Effector memory CD4-positive, alpha-beta T cell (primary cell): ENCODE data around the gene GRAMD1B.

ENCODE experiments used
- DNase-seq, 3 donors: peaks; one replicate each; pipeline ENCODE4 v3.0.0-alpha.2; 2020
- H3K27ac ChIP-seq: 2 replicates; pipeline ENCODE4 v1.7.0; 2013; ENCODE audit warnings: mild to moderate bottlenecking, low read length, moderate library complexity; ENCODE audit not compliant: insufficient read depth, poor library complexity, severe bottlenecking
- H3K27me3 ChIP-seq: replicated peaks from 2 replicates; pipeline ENCODE4 v1.7.0; 2013; ENCODE audit warnings: mild to moderate bottlenecking, low read length; ENCODE audit not compliant: insufficient read depth, control insufficient read depth, poor library complexity, severe bottlenecking
- H3K36me3 ChIP-seq: 2 replicates; pipeline ENCODE4 v1.7.0; 2013; ENCODE audit warnings: mild to moderate bottlenecking, low read length, moderate library complexity; ENCODE audit not compliant: control insufficient read depth, insufficient read depth
- H3K4me1 ChIP-seq: 2 replicates; pipeline ENCODE4 v1.7.0; 2013; ENCODE audit warnings: low read length, mild to moderate bottlenecking; ENCODE audit not compliant: control insufficient read depth, insufficient read depth, poor library complexity, severe bottlenecking
- H3K4me3 ChIP-seq: 2 replicates; pipeline ENCODE4 v1.7.0; 2013; ENCODE audit warnings: low read length, low read depth, mild to moderate bottlenecking; ENCODE audit not compliant: insufficient read depth, poor library complexity, severe bottlenecking
- H3K9me3 ChIP-seq: 2 replicates; pipeline ENCODE4 v1.7.0; 2013; ENCODE audit warnings: mild to moderate bottlenecking, low read length, moderate library complexity; ENCODE audit not compliant: control insufficient read depth

GRAMD1B gene

DNA sequence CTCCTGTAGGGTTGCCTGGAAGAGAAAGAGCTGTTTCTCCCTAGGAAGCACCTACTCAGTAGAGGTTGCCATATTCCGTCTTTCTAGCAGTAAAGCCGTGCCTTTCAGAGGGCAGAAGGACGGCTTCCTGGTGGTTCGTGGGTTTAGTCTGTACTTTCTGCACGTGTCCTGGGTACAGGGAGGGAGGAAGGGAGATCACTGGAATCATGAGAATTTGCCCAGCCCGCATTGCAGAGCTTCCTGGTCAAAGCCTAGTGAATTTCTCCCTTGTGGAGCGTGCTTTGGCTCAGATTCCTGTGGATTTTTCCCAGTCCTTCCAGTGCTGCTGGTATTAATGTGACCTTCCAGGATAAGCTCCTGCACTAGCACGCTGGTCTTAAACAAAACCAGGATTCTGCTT is 44.9 kb downstream of the GRAMD1B start:
- Histone ChIP-seq H3K27me3 (no peaks in the 10 kb centered on the region), H3K36me3 (no peaks in the 10 kb centered on the region), H3K27ac (no peak overlapping the region), H3K9me3 (no peaks in the 10 kb centered on the region), H3K4me3 (no peak overlapping the region), H3K4me1 (no peaks in the 10 kb centered on the region)
- no peak for DNase-seq

DNA sequence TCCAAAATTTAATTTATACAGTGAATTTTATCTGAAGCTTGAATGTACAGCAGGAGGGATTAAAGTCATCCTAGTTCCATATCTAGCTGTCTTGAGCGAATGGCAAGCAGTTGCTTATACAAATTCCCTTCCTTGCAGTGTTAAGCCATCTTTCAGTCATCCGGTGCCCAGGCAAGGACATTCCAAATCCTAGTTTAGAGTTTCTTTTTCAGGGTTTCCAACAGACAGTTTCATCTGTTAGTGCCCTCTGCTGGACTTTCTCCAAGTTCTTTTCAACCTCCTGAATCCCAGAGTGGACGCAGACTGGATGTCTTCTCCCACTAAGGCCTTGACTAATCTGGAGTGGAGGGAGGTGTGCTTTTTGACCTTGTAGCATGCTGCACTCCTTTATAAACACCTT is 45.4 kb downstream of the GRAMD1B start:
- H3K4me1 ChIP-seq = no peaks in the 10 kb centered on the region
- no peaks in the 10 kb centered on the region for H3K27me3 ChIP-seq
- no peaks in the 10 kb centered on the region for H3K36me3 ChIP-seq
- H3K9me3 ChIP-seq = no peaks in the 10 kb centered on the region
- DNase-seq = no peak
- no peak overlapping the region for H3K4me3 ChIP-seq
- H3K27ac ChIP-seq = no peak overlapping the region

DNA sequence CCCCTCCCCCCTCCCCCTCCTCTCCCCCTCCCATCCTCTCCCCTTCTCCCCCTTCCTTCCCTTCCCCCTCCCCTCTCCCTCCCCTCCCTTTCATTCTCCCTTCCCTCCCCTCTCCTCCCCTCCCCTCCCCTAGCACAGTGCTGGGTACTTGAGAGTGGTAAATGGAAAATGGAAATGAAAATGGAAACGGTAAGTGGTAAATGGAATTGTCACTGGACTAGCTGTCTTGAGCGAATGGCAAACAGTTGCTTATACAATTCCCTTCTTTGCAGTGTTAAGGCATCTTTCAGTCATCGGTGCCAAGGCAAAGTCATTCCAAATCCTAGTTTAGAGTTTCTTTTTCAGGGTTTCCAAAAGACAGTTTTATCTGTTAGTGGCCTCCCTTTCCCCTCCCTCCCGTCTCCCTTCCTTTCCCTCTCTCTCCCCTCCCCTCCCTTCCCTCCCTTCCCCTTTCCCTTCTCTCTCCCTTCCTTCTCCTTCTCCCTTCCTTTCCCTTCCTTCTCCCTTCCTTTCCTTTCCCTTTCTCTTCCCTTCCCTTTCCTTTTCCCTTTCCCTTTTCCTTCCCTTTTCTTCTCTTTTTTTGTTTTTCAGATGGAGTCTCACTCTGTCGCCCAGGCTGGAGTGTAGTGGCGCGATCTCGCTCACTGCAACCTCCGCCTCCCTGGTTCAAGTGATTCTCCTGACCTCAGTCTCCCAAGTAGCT is 47.3 kb downstream of the GRAMD1B start:
- no peak overlapping the region for H3K4me3 ChIP-seq
- H3K36me3 ChIP-seq = no peaks in the 10 kb centered on the region
- no peak overlapping the region for H3K27ac ChIP-seq
- H3K4me1 ChIP-seq = no peaks in the 10 kb centered on the region
- DNase-seq = no peak
- H3K27me3 ChIP-seq = no peaks in the 10 kb centered on the region
- H3K9me3 ChIP-seq = no peaks in the 10 kb centered on the region

DNA sequence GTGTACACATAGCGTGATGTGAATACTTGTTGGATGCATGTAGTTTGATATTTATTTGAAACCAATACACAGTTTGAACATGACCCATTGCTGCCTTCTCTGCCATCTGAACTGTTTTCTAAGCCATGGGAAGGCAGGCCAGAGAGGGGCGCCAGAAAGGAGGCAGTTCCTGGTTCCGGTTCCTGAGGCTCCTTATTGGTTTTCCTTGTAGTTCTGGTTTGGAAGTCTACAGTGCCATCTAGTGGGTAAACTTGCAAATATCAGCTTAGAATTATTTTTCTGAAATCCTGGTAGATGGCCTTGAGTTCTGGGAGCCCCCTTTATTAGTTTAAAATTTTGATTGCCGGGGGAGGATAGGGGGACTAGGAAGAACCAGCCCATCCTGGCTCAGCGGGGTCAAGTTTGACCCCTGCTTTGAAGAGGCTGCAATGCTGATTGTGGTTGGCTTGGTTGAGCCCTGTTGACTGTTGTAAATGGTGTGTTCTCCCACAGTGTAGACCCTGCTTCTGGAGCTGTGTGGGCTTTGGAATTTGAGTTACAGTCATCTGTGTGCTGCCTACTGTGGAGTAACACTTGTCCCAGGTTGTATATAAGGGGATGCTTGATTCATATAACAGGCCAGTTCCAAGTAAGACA is 48.4 kb downstream of the GRAMD1B start:
- Histone ChIP-seq H3K27me3 (no peaks in the 10 kb centered on the region), H3K9me3 (no peaks in the 10 kb centered on the region), H3K36me3 (no peaks in the 10 kb centered on the region), H3K4me3 (no peak overlapping the region), H3K4me1 (no peaks in the 10 kb centered on the region), H3K27ac (no peak overlapping the region)
- peak in 2 of 3 donors; percentile 6 to 28 for DNase-seq

DNA sequence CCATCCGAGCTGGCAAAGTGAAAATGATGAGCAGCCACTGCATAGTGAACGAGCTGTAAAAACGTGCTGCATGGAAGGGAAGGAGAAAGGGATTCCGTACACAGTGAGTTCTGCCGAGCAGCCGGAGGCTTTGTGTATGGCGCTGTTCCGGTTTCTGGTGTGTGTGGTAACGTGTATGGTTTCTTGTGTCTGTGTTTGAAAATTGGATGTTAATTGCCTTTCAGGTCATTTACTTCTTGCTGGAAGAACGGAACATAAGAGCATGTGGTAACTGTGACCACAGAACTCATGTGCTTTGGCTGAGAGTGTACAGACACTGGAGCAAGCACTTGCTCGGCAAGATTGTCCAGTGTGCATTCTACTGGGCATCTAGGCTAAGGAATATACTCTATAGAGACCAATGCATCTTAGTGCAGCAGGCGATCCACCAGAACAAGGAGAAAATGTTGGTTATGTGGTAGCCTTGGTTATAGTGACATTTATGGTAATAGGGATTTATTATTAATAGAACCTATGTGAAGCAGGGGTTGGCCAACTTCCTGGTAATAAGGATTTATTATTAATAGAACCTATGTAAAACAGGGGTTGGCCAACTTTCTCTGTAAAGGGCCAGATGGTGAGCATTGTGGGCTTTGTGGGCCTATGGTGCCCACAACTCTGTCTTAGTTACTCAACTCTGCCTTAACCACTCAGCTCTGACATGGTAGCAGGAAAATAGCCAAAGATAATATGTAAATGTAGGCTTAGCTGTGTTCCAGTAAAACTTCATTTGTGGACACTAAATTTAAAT is 49.2 kb downstream of the GRAMD1B start:
- H3K36me3 ChIP-seq = no peaks in the 10 kb centered on the region
- no peak for DNase-seq
- H3K4me3 ChIP-seq = no peak overlapping the region
- H3K27me3 ChIP-seq = no peaks in the 10 kb centered on the region
- H3K9me3 ChIP-seq = no peaks in the 10 kb centered on the region
- no peaks in the 10 kb centered on the region for H3K4me1 ChIP-seq
- H3K27ac ChIP-seq = no peak overlapping the region

DNA sequence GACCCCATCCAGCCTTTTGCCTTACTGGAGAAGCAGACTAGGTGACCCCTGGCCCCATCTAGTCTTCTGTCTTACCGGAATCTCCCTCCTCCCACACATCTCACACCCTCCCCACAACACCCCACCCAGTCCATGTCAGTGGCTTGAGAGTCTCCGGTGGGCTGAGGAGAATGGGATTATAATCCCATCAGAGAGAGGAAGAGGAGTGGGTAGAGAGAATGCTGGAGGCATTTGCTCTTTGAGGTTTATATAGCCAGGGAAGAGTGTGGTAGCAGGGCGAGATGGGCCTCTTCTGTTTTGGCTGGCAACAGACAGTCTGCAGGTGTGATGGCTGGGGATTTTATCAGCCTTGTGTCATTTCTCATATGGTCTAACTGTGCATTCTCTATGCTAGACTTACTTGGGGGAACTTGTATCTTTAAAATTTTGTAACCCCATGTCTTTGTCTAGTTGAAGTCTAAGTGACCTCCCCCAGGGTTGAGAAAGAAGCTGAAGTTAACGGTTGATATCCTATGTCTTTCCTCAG is 50.3 kb downstream of the GRAMD1B start:
- Histone ChIP-seq H3K27me3 (no peaks in the 10 kb centered on the region), H3K4me3 (no peak overlapping the region), H3K36me3 (no peaks in the 10 kb centered on the region), H3K27ac (no peak overlapping the region), H3K9me3 (no peaks in the 10 kb centered on the region), H3K4me1 (no peaks in the 10 kb centered on the region)
- DNase-seq = no peak

DNA sequence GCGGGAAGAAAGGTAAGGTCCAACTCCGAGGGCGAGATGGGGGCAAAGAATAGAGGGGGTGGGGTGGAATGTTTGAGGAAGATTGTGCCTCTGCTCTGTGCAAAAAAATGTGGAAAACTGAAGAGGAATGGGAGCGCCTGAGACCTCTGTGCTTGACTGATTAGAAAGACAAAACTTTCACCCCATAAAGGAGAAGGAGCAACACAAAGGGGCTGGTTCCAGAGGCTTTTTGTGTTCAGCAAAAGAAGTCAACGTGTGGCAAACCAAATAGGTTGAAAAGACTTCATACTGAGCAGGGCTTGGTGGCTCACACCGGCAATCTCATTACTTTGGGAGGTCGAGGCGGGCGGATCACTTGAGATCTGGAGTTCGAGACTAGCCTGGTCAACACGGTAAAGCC is 50.8 kb downstream of the GRAMD1B start:
- no peak overlapping the region for H3K27ac ChIP-seq
- DNase-seq = no peak
- H3K27me3 ChIP-seq = no peaks in the 10 kb centered on the region
- no peaks in the 10 kb centered on the region for H3K36me3 ChIP-seq
- no peaks in the 10 kb centered on the region for H3K4me1 ChIP-seq
- no peak overlapping the region for H3K4me3 ChIP-seq
- H3K9me3 ChIP-seq = no peaks in the 10 kb centered on the region

- no peaks in the 10 kb centered on the region for H3K27me3 ChIP-seq
- H3K36me3 ChIP-seq = no peaks in the 10 kb centered on the region
- H3K27ac ChIP-seq = no peak overlapping the region
- H3K9me3 ChIP-seq = no peaks in the 10 kb centered on the region
- no peaks in the 10 kb centered on the region for H3K4me1 ChIP-seq
- no peak overlapping the region for H3K4me3 ChIP-seq
- no peak for DNase-seq
Measured at GRCh38 chr11:123481640-123482039, 51.6 kb downstream of the GRAMD1B start.

DNA sequence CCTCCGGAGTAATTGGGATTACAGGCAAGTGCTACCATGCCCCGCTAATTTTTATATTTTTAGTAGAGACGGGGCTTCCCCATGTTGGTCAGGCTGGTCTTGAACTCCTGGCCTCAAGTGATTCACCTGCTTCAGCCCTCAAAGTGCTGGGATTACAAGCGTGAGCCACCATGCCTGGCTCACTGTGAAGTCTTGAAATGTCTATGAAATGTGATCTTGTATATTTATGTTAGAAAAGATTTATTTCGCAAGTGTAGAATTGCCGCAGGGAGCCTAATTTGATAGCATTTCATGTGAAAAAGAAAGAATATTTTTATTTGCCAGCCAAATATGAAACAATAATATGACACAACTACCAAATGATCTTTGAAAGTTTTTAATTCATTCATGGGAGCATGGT is 52.1 kb downstream of the GRAMD1B start:
- no peak overlapping the region for H3K27ac ChIP-seq
- H3K9me3 ChIP-seq = no peaks in the 10 kb centered on the region
- H3K4me3 ChIP-seq = no peak overlapping the region
- H3K27me3 ChIP-seq = no peaks in the 10 kb centered on the region
- DNase-seq = no peak
- no peaks in the 10 kb centered on the region for H3K4me1 ChIP-seq
- H3K36me3 ChIP-seq = no peaks in the 10 kb centered on the region

DNA sequence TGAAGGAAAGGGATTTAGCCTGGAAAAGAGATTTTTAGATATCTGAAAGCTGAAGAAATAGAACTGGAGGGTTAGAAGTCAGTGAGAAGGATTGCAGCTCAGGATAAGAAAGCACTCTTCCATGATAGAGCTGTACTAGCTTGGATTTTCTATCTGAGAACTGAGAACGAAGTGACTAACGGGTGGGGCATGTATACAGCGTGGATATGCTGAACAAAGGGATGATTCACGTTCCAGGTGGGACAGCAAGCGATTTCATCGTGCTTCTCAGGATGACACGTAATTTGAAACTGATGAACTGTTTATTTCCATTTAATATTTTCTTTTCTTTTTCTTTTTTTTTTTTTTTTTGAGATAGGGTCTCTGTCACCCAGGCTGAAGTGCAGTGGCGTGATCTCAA is 53.0 kb downstream of the GRAMD1B start:
- Histone ChIP-seq H3K4me1 (no peaks in the 10 kb centered on the region), H3K9me3 (no peaks in the 10 kb centered on the region), H3K27ac (no peak overlapping the region), H3K4me3 (no peak overlapping the region), H3K36me3 (no peaks in the 10 kb centered on the region), H3K27me3 (no peaks in the 10 kb centered on the region)
- DNase-seq = no peak
